ENCODE data around the gene SLC25A13.

The SLC25A13 gene

GRCh38 chr7:96349572-96349971, 27.7 kb upstream of the SLC25A13 start:
- H3K4me3 ChIP-seq (ENCODE audit: low read length) = no peak overlapping the region
- no peaks in the 10 kb centered on the region for H3K27me3 ChIP-seq (replicated peaks; ENCODE audit: insufficient read depth, low read length)
- H2AFZ ChIP-seq (ENCODE audit: low read length) = no peak overlapping the region
- no peak overlapping the region for H3K9ac ChIP-seq (ENCODE audit: low read length)
- no peak overlapping the region for H3K27ac ChIP-seq (ENCODE audit: low read length)
- H3K9me2 ChIP-seq (replicated peaks; ENCODE audit: insufficient read depth, low read length) = no peaks in the 10 kb centered on the region
- no peaks in the 10 kb centered on the region for H3K9me3 ChIP-seq (replicated peaks; ENCODE audit: insufficient read depth, low read length)
- H3K4me1 ChIP-seq (ENCODE audit: low read length) = no peaks in the 10 kb centered on the region
- TF ChIP-seq CTCF (IDR thresholded peaks at IDR 0.05; ENCODE audit: low read length) (no peak), EZH2 (optimal IDR thresholded peaks at IDR 0.05; ENCODE audit: low read depth, low read length) (no peak), EZH2phosphoT487 (IDR thresholded peaks at IDR 0.05; ENCODE audit: low read length) (no peak)
- H3F3A ChIP-seq (ENCODE audit: insufficient read depth, low read length) = no peaks in the 10 kb centered on the region
- no peaks in the 10 kb centered on the region for H3K36me3 ChIP-seq (replicated peaks; ENCODE audit: insufficient read depth, low read length)
- no peak overlapping the region for H3K4me2 ChIP-seq (ENCODE audit: low read depth, low read length)
- H4K20me1 ChIP-seq (ENCODE audit: insufficient read depth, low read length) = no peaks in the 10 kb centered on the region
- no peaks in the 10 kb centered on the region for H3K79me2 ChIP-seq (ENCODE audit: low read length)
- no peak for DNase-seq

GRCh38 chr7:96347471-96347870, 25.6 kb upstream of the SLC25A13 start:
- TF ChIP-seq CTCF (IDR thresholded peaks at IDR 0.05; ENCODE audit: low read length) (no peak), EZH2 (optimal IDR thresholded peaks at IDR 0.05; ENCODE audit: low read depth, low read length) (no peak), EZH2phosphoT487 (IDR thresholded peaks at IDR 0.05; ENCODE audit: low read length) (no peak)
- Histone ChIP-seq H3K4me2 (ENCODE audit: low read depth, low read length) (no peak overlapping the region), H3F3A (ENCODE audit: insufficient read depth, low read length) (no peaks in the 10 kb centered on the region), H4K20me1 (ENCODE audit: insufficient read depth, low read length) (no peaks in the 10 kb centered on the region), H3K9me2 (replicated peaks; ENCODE audit: insufficient read depth, low read length) (no peaks in the 10 kb centered on the region), H3K36me3 (replicated peaks; ENCODE audit: insufficient read depth, low read length) (no peaks in the 10 kb centered on the region), H3K27ac (ENCODE audit: low read length) (no peak overlapping the region), H3K27me3 (replicated peaks; ENCODE audit: insufficient read depth, low read length) (no peaks in the 10 kb centered on the region), H3K9ac (ENCODE audit: low read length) (no peak overlapping the region), H3K4me3 (ENCODE audit: low read length) (no peak overlapping the region), H3K4me1 (ENCODE audit: low read length) (no peaks in the 10 kb centered on the region), H3K9me3 (replicated peaks; ENCODE audit: insufficient read depth, low read length) (no peaks in the 10 kb centered on the region), H2AFZ (ENCODE audit: low read length) (no peak overlapping the region), H3K79me2 (ENCODE audit: low read length) (no peaks in the 10 kb centered on the region)
- no peak for DNase-seq

GRCh38 chr7:96346293-96346953, 24.5 kb upstream of the SLC25A13 start:
- H3K9me3 ChIP-seq (replicated peaks; ENCODE audit: insufficient read depth, low read length) = no peaks in the 10 kb centered on the region
- no peak overlapping the region for H3K4me2 ChIP-seq (ENCODE audit: low read depth, low read length)
- no peak overlapping the region for H3K27ac ChIP-seq (ENCODE audit: low read length)
- no peaks in the 10 kb centered on the region for H3F3A ChIP-seq (ENCODE audit: insufficient read depth, low read length)
- no peak for TF ChIP-seq EZH2 (optimal IDR thresholded peaks at IDR 0.05; ENCODE audit: low read depth, low read length)
- no peak for TF ChIP-seq CTCF (IDR thresholded peaks at IDR 0.05; ENCODE audit: low read length)
- no peak for TF ChIP-seq EZH2phosphoT487 (IDR thresholded peaks at IDR 0.05; ENCODE audit: low read length)
- H3K27me3 ChIP-seq (replicated peaks; ENCODE audit: insufficient read depth, low read length) = no peaks in the 10 kb centered on the region
- no peaks in the 10 kb centered on the region for H3K36me3 ChIP-seq (replicated peaks; ENCODE audit: insufficient read depth, low read length)
- H3K79me2 ChIP-seq (ENCODE audit: low read length) = no peaks in the 10 kb centered on the region
- H4K20me1 ChIP-seq (ENCODE audit: insufficient read depth, low read length) = no peaks in the 10 kb centered on the region
- DNase-seq = no peak
- H2AFZ ChIP-seq (ENCODE audit: low read length) = no peak overlapping the region
- no peaks in the 10 kb centered on the region for H3K9me2 ChIP-seq (replicated peaks; ENCODE audit: insufficient read depth, low read length)
- no peak overlapping the region for H3K4me3 ChIP-seq (ENCODE audit: low read length)
- H3K9ac ChIP-seq (ENCODE audit: low read length) = no peak overlapping the region
- H3K4me1 ChIP-seq (ENCODE audit: low read length) = no peaks in the 10 kb centered on the region

Data from MM.1S (cell line).